Measurements from ENCODE around the gene EML1.

EML1 gene

GRCh38 chr14:99805757-99806439 is 12.7 kb downstream of the EML1 start:
- no peak for DNase-seq (ENCODE audit: extremely low spot score)
- TF ChIP-seq, protein P1, sequence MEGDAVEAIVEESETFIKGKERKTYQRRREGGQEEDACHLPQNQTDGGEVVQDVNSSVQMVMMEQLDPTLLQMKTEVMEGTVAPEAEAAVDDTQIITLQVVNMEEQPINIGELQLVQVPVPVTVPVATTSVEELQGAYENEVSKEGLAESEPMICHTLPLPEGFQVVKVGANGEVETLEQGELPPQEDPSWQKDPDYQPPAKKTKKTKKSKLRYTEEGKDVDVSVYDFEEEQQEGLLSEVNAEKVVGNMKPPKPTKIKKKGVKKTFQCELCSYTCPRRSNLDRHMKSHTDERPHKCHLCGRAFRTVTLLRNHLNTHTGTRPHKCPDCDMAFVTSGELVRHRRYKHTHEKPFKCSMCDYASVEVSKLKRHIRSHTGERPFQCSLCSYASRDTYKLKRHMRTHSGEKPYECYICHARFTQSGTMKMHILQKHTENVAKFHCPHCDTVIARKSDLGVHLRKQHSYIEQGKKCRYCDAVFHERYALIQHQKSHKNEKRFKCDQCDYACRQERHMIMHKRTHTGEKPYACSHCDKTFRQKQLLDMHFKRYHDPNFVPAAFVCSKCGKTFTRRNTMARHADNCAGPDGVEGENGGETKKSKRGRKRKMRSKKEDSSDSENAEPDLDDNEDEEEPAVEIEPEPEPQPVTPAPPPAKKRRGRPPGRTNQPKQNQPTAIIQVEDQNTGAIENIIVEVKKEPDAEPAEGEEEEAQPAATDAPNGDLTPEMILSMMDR (IDR thresholded peaks at IDR 0.05; ENCODE audit: control extremely low read depth, extremely low read depth, low read depth, missing control alignments) = no peak
- ChIA-PET POLR2A (no interaction called here), CTCF (interaction anchor here (1.1 kb wide), 1 partner anchor 16 kb away, joined by 3 read pairs; no protein-coding TSS in a partner anchor)

- TF ChIP-seq, protein P1 (IDR thresholded peaks at IDR 0.05; ENCODE audit: control extremely low read depth, extremely low read depth, low read depth, missing control alignments) = no peak
- ChIA-PET CTCF (interaction anchor here (1.1 kb wide), 2 partner anchors 11 to 15 kb away, joined by 3 read pairs; no protein-coding TSS in a partner anchor), POLR2A (no interaction called here)
- DNase-seq (ENCODE audit: extremely low spot score) = no peak
Observed at GRCh38 chr14:99806836-99807235, 13.6 kb downstream of the EML1 start.

DNA sequence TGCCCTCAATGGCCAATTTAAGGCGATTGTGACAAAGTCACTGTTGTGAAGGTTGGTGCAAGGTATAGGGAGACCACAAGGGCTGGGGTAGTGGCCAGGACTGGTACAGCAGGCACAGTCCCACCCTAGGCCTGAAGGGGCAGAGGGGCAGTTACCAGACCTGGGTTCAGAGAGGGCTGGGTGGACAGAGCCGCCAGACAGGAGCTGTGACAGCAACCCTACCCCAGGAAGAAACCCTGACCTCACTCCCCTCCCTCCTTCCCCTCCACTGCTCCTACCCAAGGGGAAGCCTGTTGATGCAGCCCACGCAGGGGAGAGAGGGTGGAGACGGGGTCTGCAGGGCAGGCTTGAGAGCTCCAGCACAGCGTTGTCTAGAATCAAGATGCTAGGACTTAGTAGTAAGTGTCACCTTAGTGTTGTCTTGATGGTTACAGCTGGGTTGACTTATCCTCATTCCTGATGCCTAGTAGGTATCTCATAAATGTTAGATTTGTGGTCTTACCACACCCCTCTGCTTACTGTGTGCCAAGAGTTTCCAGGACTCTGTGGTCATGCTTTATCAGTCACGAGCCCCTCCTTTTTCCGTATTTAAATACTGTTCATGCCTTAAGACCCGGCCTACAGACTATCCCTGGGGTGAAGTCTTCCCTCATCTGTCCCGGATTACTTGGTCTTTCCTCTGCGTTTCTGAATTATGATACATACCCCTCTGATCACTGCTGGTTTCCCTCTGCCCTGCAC is 14.4 kb downstream of the EML1 start:
- TF ChIP-seq, protein P1 (IDR thresholded peaks at IDR 0.05; ENCODE audit: control extremely low read depth, extremely low read depth, low read depth, missing control alignments) = no peak
- no peak for DNase-seq (ENCODE audit: extremely low spot score)
- POLR2A ChIA-PET = no interaction called here
- CTCF ChIA-PET = interaction anchor here (1.1 kb wide), 2 partner anchors 10 to 14 kb away, joined by 3 read pairs; no protein-coding TSS in a partner anchor

DNA sequence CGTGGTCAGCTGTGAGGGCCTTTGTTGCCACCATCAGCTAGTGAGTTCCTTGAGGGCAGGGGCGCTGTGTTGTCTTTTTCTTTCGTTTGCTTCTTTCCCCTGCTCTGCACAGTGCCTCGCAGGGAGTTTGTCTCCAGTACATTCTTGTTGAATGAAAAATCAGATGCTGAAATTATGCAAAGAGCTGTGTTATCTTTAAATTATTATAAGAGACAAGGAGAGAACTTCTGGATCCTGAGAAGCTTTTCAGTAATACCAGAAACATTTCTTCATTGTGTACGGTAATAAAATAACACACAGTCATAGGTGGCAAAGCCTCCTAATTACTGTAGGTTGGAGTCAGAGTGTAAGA is 14.9 kb downstream of the EML1 start:
- CTCF ChIA-PET = no interaction called here
- no peak for DNase-seq (ENCODE audit: extremely low spot score)
- TF ChIP-seq, protein P1 (IDR thresholded peaks at IDR 0.05; ENCODE audit: control extremely low read depth, extremely low read depth, low read depth, missing control alignments) = no peak
- POLR2A ChIA-PET = no interaction called here

DNA sequence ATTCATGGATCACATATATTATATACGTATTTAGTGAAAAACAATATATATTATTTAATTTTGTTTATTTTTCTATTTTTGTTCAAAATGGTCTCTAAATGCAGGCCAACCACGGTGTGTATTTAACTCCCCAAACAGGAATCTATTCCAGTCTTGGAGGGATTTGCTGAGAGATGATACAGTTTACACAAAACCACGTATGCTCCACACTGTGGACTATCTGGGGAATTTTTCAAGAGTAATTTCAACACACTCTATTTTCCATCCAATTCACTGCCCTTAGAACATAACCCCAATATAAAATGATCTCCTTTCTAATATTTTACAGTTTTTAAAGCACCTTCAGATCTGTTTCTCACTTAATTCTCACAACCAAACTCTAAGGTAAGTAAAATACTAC is 15.3 kb downstream of the EML1 start:
- POLR2A ChIA-PET = no interaction called here
- CTCF ChIA-PET = no interaction called here
- TF ChIP-seq, protein P1 (IDR thresholded peaks at IDR 0.05; ENCODE audit: control extremely low read depth, extremely low read depth, low read depth, missing control alignments) = no peak

DNA sequence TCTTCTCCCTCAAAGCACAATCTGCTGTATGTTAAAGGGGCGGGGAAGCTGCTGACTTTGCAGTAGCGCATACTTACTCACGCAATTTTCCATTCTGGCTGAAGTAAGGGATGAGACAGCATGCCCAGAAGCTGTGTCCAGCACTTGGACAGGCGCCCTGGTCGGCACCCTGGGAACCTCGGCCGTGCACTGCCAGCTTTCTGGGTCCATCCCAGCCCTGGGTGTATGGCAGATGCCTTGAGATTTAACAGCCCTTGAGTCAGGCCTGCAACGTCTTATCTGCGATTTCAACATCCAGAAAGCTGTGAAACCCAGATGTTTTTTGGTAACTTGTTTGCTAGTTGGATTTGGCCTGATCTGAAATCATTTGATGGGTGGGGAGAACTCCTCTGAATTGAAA is 16.1 kb downstream of the EML1 start:
- POLR2A ChIA-PET = no interaction called here
- CTCF ChIA-PET = no interaction called here
- DNase-seq (ENCODE audit: extremely low spot score) = no peak
- TF ChIP-seq, protein P1 (IDR thresholded peaks at IDR 0.05; ENCODE audit: control extremely low read depth, extremely low read depth, low read depth, missing control alignments) = no peak

More for the DNA sequence above, 15.3 kb downstream of the EML1 start:
- DNase-seq (ENCODE audit: extremely low spot score) = no peak
